Osteocyte (in vitro differentiated cells): ENCODE measurements around the gene CABP1. TPM values are rescaled to one million over a fixed set of nuclear protein-coding genes. Genes with fewer than 3 reads are reported as not detected.

Source experiments
- DNase-seq: peaks from one replicate; pipeline ENCODE4 v3.0.0; 2021; ENCODE audit warnings: mixed read lengths; ENCODE audit not compliant: unreplicated experiment; ENCODE audit errors: extremely low spot score
- H3K27ac Mint-ChIP-seq: one replicate; pipeline ENCODE4 v1.8.0; 2021; ENCODE audit warnings: mild to moderate bottlenecking, mixed read lengths; ENCODE audit not compliant: unreplicated experiment
- H3K27me3 Mint-ChIP-seq: one replicate; pipeline ENCODE4 v1.8.0; 2021; ENCODE audit warnings: mixed read lengths; ENCODE audit not compliant: unreplicated experiment
- H3K36me3 Mint-ChIP-seq: one replicate; pipeline ENCODE4 v1.8.0; 2021; ENCODE audit warnings: mixed read lengths; ENCODE audit not compliant: unreplicated experiment
- H3K4me1 Mint-ChIP-seq: one replicate; pipeline ENCODE4 v1.8.0; 2021; ENCODE audit warnings: mixed read lengths; ENCODE audit not compliant: unreplicated experiment
- H3K4me3 Mint-ChIP-seq: one replicate; pipeline ENCODE4 v1.8.0; 2021; ENCODE audit warnings: mild to moderate bottlenecking, moderate library complexity, mixed read lengths; ENCODE audit not compliant: unreplicated experiment
- H3K9me3 Mint-ChIP-seq: one replicate; pipeline ENCODE4 v1.8.0; 2021; ENCODE audit warnings: mixed read lengths; ENCODE audit not compliant: unreplicated experiment
- total RNA-seq: library from RNA; stranded (reverse); gene quantifications from 2 replicates; pipeline ENCODE4 v1.2.1, GENCODE V29; 2021
- TF ChIP-seq, protein P1 (sequence below): fragments of 200-600 bp; sonication (generic); IDR thresholded peaks from 2 replicates; pipeline ENCODE4 v1.5.0; 2021; ENCODE audit warnings: antibody characterized with exemption, mild to moderate bottlenecking, moderate library complexity

CABP1 gene
- total RNA-seq, 1 donor from 2014 or later = not detected

DNA sequence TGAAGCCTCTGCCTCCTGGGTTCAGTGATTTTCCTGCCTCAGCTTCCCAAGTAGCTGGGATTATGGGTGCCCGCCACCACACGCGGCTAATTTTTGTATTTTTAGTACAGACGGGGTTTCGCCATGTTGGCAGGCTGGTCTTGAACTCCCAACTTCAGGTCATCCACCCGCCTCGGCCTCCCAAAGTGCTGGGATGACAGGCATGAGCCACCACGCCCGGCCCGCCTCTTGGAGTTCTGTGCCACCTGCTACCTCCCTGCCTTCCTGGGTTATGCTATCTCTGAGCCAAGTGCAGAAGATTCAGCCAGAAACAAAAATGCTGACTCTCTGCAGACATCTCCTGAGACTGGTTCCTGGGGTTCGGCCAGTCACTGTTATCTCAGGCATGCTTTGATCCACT lies 13.2 kb downstream of the CABP1 start:
- no peak for DNase-seq
- H3K27me3 Mint-ChIP-seq = peaks cover 38% of the 10 kb centered on the region
- H3K36me3 Mint-ChIP-seq = no peaks in the 10 kb centered on the region
- H3K9me3 Mint-ChIP-seq = no peaks in the 10 kb centered on the region
- TF ChIP-seq, protein P1, sequence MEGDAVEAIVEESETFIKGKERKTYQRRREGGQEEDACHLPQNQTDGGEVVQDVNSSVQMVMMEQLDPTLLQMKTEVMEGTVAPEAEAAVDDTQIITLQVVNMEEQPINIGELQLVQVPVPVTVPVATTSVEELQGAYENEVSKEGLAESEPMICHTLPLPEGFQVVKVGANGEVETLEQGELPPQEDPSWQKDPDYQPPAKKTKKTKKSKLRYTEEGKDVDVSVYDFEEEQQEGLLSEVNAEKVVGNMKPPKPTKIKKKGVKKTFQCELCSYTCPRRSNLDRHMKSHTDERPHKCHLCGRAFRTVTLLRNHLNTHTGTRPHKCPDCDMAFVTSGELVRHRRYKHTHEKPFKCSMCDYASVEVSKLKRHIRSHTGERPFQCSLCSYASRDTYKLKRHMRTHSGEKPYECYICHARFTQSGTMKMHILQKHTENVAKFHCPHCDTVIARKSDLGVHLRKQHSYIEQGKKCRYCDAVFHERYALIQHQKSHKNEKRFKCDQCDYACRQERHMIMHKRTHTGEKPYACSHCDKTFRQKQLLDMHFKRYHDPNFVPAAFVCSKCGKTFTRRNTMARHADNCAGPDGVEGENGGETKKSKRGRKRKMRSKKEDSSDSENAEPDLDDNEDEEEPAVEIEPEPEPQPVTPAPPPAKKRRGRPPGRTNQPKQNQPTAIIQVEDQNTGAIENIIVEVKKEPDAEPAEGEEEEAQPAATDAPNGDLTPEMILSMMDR = no peak
- H3K27ac Mint-ChIP-seq = no peak overlapping the region
- H3K4me3 Mint-ChIP-seq = no peak overlapping the region
- H3K4me1 Mint-ChIP-seq = peaks cover 6% of the 10 kb centered on the region

DNA sequence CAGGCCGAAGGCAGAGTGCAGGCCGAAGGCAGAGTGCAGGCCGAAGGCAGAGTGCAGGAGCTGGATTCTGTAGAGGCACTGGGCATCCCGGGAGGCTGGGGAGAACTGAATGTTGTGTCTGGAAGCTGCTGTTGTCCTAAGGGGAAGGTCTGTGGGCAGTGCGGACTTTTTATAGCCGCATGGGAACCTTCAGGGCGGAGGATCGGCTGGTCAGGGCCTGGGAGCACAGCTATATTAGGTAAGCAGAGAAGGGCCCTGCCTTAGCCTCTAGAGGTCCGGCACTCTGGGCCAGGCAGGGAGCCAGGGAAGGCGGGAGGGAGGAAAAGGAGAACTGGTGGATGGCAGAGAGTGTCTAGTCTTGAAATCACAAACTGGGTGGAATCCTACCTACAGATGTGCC lies 14.2 kb downstream of the CABP1 start:
- DNase-seq = no peak
- Mint-ChIP-seq H3K4me3 (no peak overlapping the region), H3K27me3 (peaks cover 38% of the 10 kb centered on the region), H3K9me3 (no peaks in the 10 kb centered on the region), H3K27ac (no peak overlapping the region), H3K4me1 (no peaks in the 10 kb centered on the region), H3K36me3 (no peaks in the 10 kb centered on the region)
- TF ChIP-seq, protein P1 = no peak

DNA sequence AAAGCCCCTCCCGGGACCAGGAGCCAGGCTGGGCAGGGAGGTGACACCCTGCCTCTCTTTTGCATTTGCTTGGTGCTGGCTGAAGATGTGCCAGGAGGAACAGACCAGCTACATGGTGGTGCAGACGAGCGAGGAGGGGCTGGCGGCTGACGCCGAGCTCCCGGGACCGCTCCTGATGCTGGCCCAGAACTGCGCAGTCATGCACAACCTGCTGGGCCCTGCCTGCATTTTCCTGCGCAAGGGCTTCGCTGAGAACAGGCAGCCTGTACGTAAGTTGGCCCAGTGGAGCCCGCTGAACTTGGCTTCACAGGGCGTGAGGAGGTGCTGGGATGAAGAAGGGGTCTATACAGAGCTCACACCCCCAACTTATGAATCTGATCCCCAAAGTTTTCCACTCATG lies 15.6 kb downstream of the CABP1 start:
- Mint-ChIP-seq H3K36me3 (no peaks in the 10 kb centered on the region), H3K4me1 (no peaks in the 10 kb centered on the region), H3K4me3 (no peak overlapping the region), H3K27ac (no peak overlapping the region), H3K27me3 (peaks cover 27% of the 10 kb centered on the region), H3K9me3 (no peaks in the 10 kb centered on the region)
- no peak for DNase-seq
- TF ChIP-seq, protein P1 = no peak

DNA sequence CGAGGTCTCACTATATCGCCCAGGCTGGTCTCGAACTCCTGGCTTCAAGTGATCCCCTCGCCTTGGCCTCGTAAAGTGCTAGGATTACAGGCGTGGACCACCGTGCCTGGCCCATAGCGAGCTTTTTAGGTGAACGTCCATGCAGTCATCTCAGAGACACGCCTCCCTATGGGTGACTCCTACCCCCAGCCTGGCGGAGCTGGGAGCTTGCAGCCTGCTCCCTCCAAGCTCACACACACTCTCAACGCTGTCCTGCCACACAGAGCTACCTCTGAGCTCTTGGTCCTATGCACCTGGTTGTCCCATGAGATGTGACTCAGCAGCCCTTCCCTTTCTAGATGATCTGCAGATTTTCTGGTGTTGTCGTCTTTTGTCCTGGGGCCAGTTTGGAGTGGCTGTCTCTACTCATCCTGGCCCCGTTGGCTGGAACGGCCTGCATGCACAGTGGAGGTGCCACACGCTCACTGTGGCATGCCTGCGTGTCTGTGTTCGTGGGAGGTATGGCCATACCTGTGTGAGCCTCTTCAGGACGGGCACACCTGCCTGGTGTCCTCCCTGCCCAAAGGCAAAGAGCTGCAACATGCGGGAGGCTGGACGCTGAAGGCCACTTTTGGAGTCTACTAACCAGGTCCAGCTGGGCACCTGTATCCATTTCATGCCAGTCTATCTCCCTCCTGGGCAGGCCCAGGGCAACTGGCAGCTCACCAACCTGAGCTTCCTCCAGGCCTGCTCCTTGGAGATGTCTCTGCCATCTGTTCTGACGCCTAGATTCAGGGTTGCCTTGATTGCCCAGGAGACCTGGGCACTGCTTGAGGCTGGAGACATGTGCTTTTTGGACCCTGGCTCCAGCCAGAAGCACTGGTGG lies 18.1 kb downstream of the CABP1 start:
- TF ChIP-seq, protein P1 = no peak

DNA sequence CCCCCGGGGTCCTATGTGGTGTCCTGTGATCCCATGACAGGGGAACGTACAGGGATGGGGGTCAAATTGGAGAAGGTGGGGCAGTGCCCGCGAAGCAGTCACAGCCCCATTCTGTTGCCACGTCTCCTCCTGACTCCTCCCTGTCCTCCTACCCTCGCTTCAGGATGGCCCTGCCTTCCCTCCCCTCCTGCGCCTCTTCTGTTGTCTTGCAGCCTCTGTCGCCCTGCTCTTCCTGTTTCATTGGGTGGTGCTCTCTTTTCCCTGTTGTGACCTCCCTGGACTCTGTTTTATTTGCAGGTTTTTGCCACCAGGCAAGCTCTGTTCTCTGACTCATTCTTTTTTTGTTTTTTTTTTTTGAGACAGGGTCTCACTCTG lies 18.7 kb downstream of the CABP1 start:
- Mint-ChIP-seq H3K4me1 (no peaks in the 10 kb centered on the region), H3K36me3 (no peaks in the 10 kb centered on the region), H3K9me3 (no peaks in the 10 kb centered on the region), H3K4me3 (no peak overlapping the region), H3K27me3 (peaks cover 9% of the 10 kb centered on the region), H3K27ac (no peak overlapping the region)
- DNase-seq = no peak
- TF ChIP-seq, protein P1 = no peak

More for the DNA sequence above, 18.1 kb downstream of the CABP1 start:
- H3K27me3 Mint-ChIP-seq = peaks cover 11% of the 10 kb centered on the region
- H3K9me3 Mint-ChIP-seq = no peaks in the 10 kb centered on the region
- DNase-seq = no peak
- no peak overlapping the region for H3K27ac Mint-ChIP-seq
- H3K4me1 Mint-ChIP-seq = no peaks in the 10 kb centered on the region
- no peak overlapping the region for H3K4me3 Mint-ChIP-seq
- H3K36me3 Mint-ChIP-seq = no peaks in the 10 kb centered on the region
